ENCODE measurements around the gene RERG. TPM values are rescaled to one million over a fixed set of nuclear protein-coding genes. Genes with fewer than 3 reads are reported as not detected.

RERG gene
- total RNA-seq, 2 experiments from 2014 or later, result not detected

- POLR2A ChIA-PET, result no interaction called here
- CTCF ChIA-PET (ENCODE audit: unreplicated experiment), result no interaction called here
- H3K79me2 ChIP-seq (ENCODE audit: insufficient read depth, low read depth, low read length), result no peaks in the 10 kb centered on the region
- no peaks in the 10 kb centered on the region for H4K20me1 ChIP-seq (ENCODE audit: insufficient read depth, low read length)
- H3K4me3 ChIP-seq (ENCODE audit: low read depth, low read length, poor library complexity, severe bottlenecking), result no peak overlapping the region
- H3K4me2 ChIP-seq (ENCODE audit: low read length), result no peak overlapping the region
- no TSS peak for BruUV-seq (replicated peaks)
- H3K4me1 ChIP-seq (ENCODE audit: insufficient read depth, low read length, poor library complexity, severe bottlenecking), result no peaks in the 10 kb centered on the region
- TF ChIP-seq CTCF (conservative IDR thresholded peaks at IDR 0.05; ENCODE audit: low read length), result no peak
- no peaks in the 10 kb centered on the region for H3K36me3 ChIP-seq (ENCODE audit: insufficient read depth, low read length)
- no peak overlapping the region for H2AFZ ChIP-seq (ENCODE audit: low read length)
- H3K27ac ChIP-seq (ENCODE audit: low read depth, low read length, poor library complexity, severe bottlenecking), result no peak overlapping the region
- intact Hi-C loops (cut with micrococcal nuclease; ENCODE audit: unreplicated experiment), result no loop called here
- H3K9me3 ChIP-seq (ENCODE audit: low read length), result no peaks in the 10 kb centered on the region
- no peaks in the 10 kb centered on the region for H3K9me2 ChIP-seq (ENCODE audit: insufficient read depth, low read length)
- DNase-seq (ENCODE audit: low spot score), result no peak
These were observed 97.8 kb downstream of the RERG start for GRCh38 chr12:15123401-15123800.

GRCh38 chr12:15122344-15122743 is 98.9 kb downstream of the RERG start:
- H3K4me2 ChIP-seq (ENCODE audit: low read length), result no peak overlapping the region
- H3K36me3 ChIP-seq (ENCODE audit: insufficient read depth, low read length), result no peaks in the 10 kb centered on the region
- BruUV-seq (replicated peaks), result no TSS peak
- H3K79me2 ChIP-seq (ENCODE audit: insufficient read depth, low read depth, low read length), result no peaks in the 10 kb centered on the region
- TF ChIP-seq EZH2phosphoT487 (IDR thresholded peaks at IDR 0.05; ENCODE audit: borderline replicate concordance, low read depth, low read length) (no peak), CTCF (conservative IDR thresholded peaks at IDR 0.05; ENCODE audit: low read length) (no peak)
- ChIA-PET CTCF (ENCODE audit: unreplicated experiment) (no interaction called here), POLR2A (no interaction called here)
- no peak for DNase-seq (ENCODE audit: low spot score)
- H3K9me2 ChIP-seq (ENCODE audit: insufficient read depth, low read length), result no peaks in the 10 kb centered on the region
- H2AFZ ChIP-seq (ENCODE audit: low read length), result no peak overlapping the region
- no peak overlapping the region for H3K27ac ChIP-seq (ENCODE audit: low read depth, low read length, poor library complexity, severe bottlenecking)
- no peak overlapping the region for H3K4me3 ChIP-seq (ENCODE audit: low read depth, low read length, poor library complexity, severe bottlenecking)
- intact Hi-C loops (cut with micrococcal nuclease; ENCODE audit: unreplicated experiment), result no loop called here
- H3K4me1 ChIP-seq (ENCODE audit: insufficient read depth, low read length, poor library complexity, severe bottlenecking), result no peaks in the 10 kb centered on the region
- no peaks in the 10 kb centered on the region for H4K20me1 ChIP-seq (ENCODE audit: insufficient read depth, low read length)
- no peaks in the 10 kb centered on the region for H3K9me3 ChIP-seq (ENCODE audit: low read length)

GRCh38 chr12:15118955-15119354 is 102.3 kb downstream of the RERG start:
- Histone ChIP-seq H3K9me3 (ENCODE audit: low read length) (no peaks in the 10 kb centered on the region), H3K36me3 (ENCODE audit: insufficient read depth, low read length) (no peaks in the 10 kb centered on the region), H4K20me1 (ENCODE audit: insufficient read depth, low read length) (no peaks in the 10 kb centered on the region), H3K9me2 (ENCODE audit: insufficient read depth, low read length) (no peaks in the 10 kb centered on the region), H3K4me3 (ENCODE audit: low read depth, low read length, poor library complexity, severe bottlenecking) (no peak overlapping the region), H3K4me1 (ENCODE audit: insufficient read depth, low read length, poor library complexity, severe bottlenecking) (no peaks in the 10 kb centered on the region), H2AFZ (ENCODE audit: low read length) (no peak overlapping the region), H3K4me2 (ENCODE audit: low read length) (no peak overlapping the region), H3K27ac (ENCODE audit: low read depth, low read length, poor library complexity, severe bottlenecking) (no peak overlapping the region), H3K79me2 (ENCODE audit: insufficient read depth, low read depth, low read length) (no peaks in the 10 kb centered on the region)
- no peak for DNase-seq (ENCODE audit: low spot score)
- intact Hi-C loops (cut with micrococcal nuclease; ENCODE audit: unreplicated experiment), result no loop called here
- no TSS peak for BruUV-seq (replicated peaks)
- ChIA-PET POLR2A (interaction anchor here (0.7 kb wide), 1 partner anchor 22 kb away, joined by 3 read pairs; no protein-coding TSS in a partner anchor), CTCF (ENCODE audit: unreplicated experiment) (no interaction called here)
- no peak for TF ChIP-seq CTCF (conservative IDR thresholded peaks at IDR 0.05; ENCODE audit: low read length)

Data from OCI-LY7 (cell line).